ENCODE data around the gene TEAD2.
"Not testable (repeated sequence)": the region's sequence is repeated elsewhere in the genome, so short reads cannot be mapped to it uniquely, and the experiment has no call there.

Gene TEAD2

DNA sequence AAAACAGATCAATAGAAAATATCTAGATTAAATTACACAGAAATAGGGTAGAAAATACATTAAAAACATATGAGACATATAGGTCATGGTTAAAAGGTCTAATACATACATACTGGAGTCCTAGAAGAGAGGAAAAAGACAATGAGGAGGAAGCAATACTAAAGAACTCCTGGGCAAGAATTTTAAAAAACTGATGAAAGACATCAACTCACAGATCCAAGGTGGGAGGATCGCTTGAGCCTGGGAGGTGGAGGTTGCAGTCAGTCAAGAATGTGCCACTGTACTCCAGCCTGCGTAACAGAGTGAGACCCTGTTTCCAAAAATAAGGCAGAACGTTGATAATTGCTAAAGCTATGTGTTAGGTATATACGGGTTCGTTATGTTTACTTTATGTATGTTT, 20.4 kb upstream of the TEAD2 start:
- Histone ChIP-seq H3K4me1 (ENCODE audit: insufficient read depth, insufficient read length) (no peaks in the 10 kb centered on the region), H3K9ac (ENCODE audit: insufficient read length, low read depth) (no peak overlapping the region), H3K27me3 (ENCODE audit: insufficient read depth, insufficient read length) (no peaks in the 10 kb centered on the region), H3K4me3 (ENCODE audit: insufficient read length, low read depth) (no peak overlapping the region), H3K36me3 (ENCODE audit: insufficient read depth, insufficient read length, low read length) (no peaks in the 10 kb centered on the region), H3K9me3 (ENCODE audit: insufficient read depth, low read length) (peaks cover 11% of the 10 kb centered on the region)
- no peak for TF ChIP-seq ZNF274 (IDR thresholded peaks at IDR 0.05; ENCODE audit: low read depth, low read length)
- DNase-seq (ENCODE audit: low read depth, low spot score): no peak

DNA sequence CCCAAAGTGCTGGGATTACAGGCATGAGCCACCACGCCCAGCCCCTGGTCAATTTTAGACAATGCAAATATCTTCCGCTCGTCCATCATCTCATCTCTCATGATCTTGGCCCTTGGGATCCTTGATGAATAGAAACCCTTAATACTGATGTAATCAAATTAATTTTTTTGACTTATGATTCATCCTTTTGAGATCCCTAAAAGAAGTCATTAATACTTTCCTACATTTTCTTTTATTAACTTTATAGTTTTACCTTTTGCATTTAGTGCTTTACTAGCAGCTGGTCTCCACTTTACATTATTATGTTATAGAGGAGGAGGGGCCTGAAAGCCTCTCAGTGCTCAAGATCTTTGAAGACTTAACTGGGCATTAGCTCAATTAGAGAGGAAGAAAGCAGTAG, 18.2 kb upstream of the TEAD2 start:
- Histone ChIP-seq H3K4me3 (ENCODE audit: insufficient read length, low read depth) (no peak overlapping the region), H3K4me1 (ENCODE audit: insufficient read depth, insufficient read length) (no peaks in the 10 kb centered on the region), H3K9me3 (ENCODE audit: insufficient read depth, low read length) (peaks cover 11% of the 10 kb centered on the region), H3K36me3 (ENCODE audit: insufficient read depth, insufficient read length, low read length) (no peaks in the 10 kb centered on the region), H3K9ac (ENCODE audit: insufficient read length, low read depth) (no peak overlapping the region), H3K27me3 (ENCODE audit: insufficient read depth, insufficient read length) (no peaks in the 10 kb centered on the region)
- TF ChIP-seq SUZ12 (IDR thresholded peaks at IDR 0.05; ENCODE audit: extremely low read depth, insufficient read depth, insufficient read length): no peak
- no peak for TF ChIP-seq ZNF274 (IDR thresholded peaks at IDR 0.05; ENCODE audit: low read depth, low read length)
- TF ChIP-seq YY1 (IDR thresholded peaks at IDR 0.05; ENCODE audit: insufficient read depth, insufficient read length): no peak
- no peak for DNase-seq (ENCODE audit: low read depth, low spot score)

DNA sequence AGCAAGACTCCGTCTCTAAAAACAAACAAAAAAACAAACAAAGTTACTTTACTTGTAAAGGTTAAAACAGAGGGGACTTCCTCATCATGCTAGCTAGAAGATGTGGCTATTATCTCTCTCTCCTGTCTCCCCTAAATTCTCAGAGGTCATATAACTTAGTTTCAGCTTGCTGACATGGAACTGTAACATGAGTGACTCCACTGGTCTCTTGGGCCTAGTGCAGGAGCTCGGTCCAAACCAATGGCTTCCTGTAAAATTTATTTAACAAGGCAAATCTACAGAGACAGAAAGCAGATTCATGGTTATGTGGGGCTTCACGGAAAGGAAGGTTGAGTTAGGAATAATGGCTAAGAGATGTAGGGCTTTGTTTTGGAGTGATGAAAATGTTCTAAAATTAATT, 16.3 kb upstream of the TEAD2 start:
- DNase-seq (ENCODE audit: low read depth, low spot score): no peak
- Histone ChIP-seq H3K9me3 (ENCODE audit: insufficient read depth, low read length) (peaks cover 11% of the 10 kb centered on the region), H3K4me3 (ENCODE audit: insufficient read length, low read depth) (no peak overlapping the region), H3K4me1 (ENCODE audit: insufficient read depth, insufficient read length) (no peaks in the 10 kb centered on the region), H3K9ac (ENCODE audit: insufficient read length, low read depth) (no peak overlapping the region), H3K27me3 (ENCODE audit: insufficient read depth, insufficient read length) (no peaks in the 10 kb centered on the region), H3K36me3 (ENCODE audit: insufficient read depth, insufficient read length, low read length) (no peaks in the 10 kb centered on the region)
- TF ChIP-seq SUZ12 (IDR thresholded peaks at IDR 0.05; ENCODE audit: extremely low read depth, insufficient read depth, insufficient read length): no peak
- no peak for TF ChIP-seq YY1 (IDR thresholded peaks at IDR 0.05; ENCODE audit: insufficient read depth, insufficient read length)
- TF ChIP-seq ZNF274 (IDR thresholded peaks at IDR 0.05; ENCODE audit: low read depth, low read length): no peak

DNA sequence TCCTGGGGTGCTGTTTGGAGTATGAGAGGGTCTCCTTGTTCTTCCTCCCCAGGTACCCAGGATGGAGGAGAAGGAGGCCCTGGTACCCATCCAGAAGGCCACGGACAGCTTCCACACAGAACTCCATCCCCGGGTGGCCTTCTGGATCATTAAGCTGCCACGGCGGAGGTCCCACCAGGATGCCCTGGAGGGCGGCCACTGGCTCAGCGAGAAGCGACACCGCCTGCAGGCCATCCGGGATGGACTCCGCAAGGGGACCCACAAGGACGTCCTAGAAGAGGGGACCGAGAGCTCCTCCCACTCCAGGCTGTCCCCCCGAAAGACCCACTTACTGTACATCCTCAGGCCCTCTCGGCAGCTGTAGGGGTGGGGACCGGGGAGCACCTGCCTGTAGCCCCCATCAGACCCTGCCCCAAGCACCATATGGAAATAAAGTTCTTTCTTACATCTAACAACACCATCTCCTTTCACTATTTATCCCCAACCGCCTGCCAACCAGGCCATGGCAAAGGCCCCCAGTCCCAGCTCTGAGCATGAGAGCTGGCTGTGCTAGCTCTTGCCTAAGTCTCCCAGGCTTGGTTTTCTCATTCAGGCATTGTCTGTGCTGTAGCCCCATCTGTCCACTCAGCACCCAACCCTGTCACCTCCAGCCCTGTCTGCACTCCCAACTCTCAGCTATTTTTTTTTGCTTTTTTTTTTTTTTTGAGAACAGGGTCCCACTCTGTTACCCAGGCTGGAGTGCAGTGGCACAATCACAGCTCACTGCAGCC, 12.6 kb upstream of the TEAD2 start:
- DNase-seq (ENCODE audit: low read depth, low spot score): no peak
- H3K9me3 ChIP-seq (ENCODE audit: insufficient read depth, low read length): peaks cover 7% of the 10 kb centered on the region; the same call in 1 of the 2 replicates
- H3K9ac ChIP-seq (ENCODE audit: insufficient read length, low read depth): no peak overlapping the region
- no peak for TF ChIP-seq YY1 (IDR thresholded peaks at IDR 0.05; ENCODE audit: insufficient read depth, insufficient read length)
- no peak for TF ChIP-seq SUZ12 (IDR thresholded peaks at IDR 0.05; ENCODE audit: extremely low read depth, insufficient read depth, insufficient read length)
- H3K4me3 ChIP-seq (ENCODE audit: insufficient read length, low read depth): no peak overlapping the region
- H3K4me1 ChIP-seq (ENCODE audit: insufficient read depth, insufficient read length): no peaks in the 10 kb centered on the region
- H3K36me3 ChIP-seq (ENCODE audit: insufficient read depth, insufficient read length, low read length): no peaks in the 10 kb centered on the region
- no peaks in the 10 kb centered on the region for H3K27me3 ChIP-seq (ENCODE audit: insufficient read depth, insufficient read length)

DNA sequence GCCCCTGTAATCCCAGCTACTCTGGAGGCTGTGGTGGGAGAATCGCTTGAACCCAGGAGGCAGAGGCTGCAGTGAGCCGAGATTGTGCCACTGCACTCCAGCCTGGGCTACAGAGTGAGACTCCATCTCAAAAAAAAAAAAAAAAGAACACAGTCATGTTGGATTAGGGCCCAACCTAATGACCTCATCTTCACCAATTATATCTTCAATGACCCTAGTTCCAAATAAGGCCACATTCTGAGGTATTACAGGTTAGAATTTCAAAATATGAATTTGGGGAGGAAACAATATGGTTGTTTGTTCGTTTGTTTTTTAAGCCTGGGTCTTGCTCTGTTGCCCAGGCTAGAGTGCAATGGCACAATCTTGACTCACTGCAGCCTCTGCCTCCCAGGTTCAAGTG, 11.0 kb upstream of the TEAD2 start:
- DNase-seq (ENCODE audit: low read depth, low spot score); H3K27me3 ChIP-seq (ENCODE audit: insufficient read depth, insufficient read length); H3K36me3 ChIP-seq (ENCODE audit: insufficient read depth, insufficient read length, low read length); H3K9ac ChIP-seq (ENCODE audit: insufficient read length, low read depth); H3K4me3 ChIP-seq (ENCODE audit: insufficient read length, low read depth); H3K4me1 ChIP-seq (ENCODE audit: insufficient read depth, insufficient read length): not testable (repeated sequence)
- peaks cover 24% of the 10 kb centered on the region for H3K9me3 ChIP-seq (ENCODE audit: insufficient read depth, low read length)

DNA sequence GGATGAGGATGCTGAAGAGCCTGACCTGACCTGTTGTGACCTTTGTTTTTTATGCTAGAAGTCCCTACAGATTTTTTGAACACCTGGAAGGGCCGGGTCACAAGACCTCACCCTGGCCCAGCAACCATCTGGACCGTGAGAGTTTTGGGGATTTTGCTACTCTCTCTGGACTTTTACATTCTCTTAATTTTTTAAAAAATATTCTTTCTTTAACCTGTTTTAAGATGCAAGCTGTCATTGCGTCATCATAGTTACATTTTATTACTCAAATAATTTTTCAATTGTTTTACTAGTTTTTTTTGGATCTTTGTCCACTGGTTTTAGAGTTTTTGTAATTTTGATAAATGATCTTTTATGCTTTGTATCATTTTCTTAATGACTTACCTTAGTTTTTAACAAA, 9.0 kb upstream of the TEAD2 start:
- Histone ChIP-seq H3K4me1 (ENCODE audit: insufficient read depth, insufficient read length) (no peaks in the 10 kb centered on the region), H3K36me3 (ENCODE audit: insufficient read depth, insufficient read length, low read length) (no peaks in the 10 kb centered on the region), H3K9me3 (ENCODE audit: insufficient read depth, low read length) (peaks cover 30% of the 10 kb centered on the region), H3K9ac (ENCODE audit: insufficient read length, low read depth) (no peak overlapping the region), H3K27me3 (ENCODE audit: insufficient read depth, insufficient read length) (no peaks in the 10 kb centered on the region), H3K4me3 (ENCODE audit: insufficient read length, low read depth) (no peak overlapping the region)
- TF ChIP-seq ZNF274 (IDR thresholded peaks at IDR 0.05; ENCODE audit: low read depth, low read length) (no peak), YY1 (IDR thresholded peaks at IDR 0.05; ENCODE audit: insufficient read depth, insufficient read length) (no peak), SUZ12 (IDR thresholded peaks at IDR 0.05; ENCODE audit: extremely low read depth, insufficient read depth, insufficient read length) (no peak)
- DNase-seq (ENCODE audit: low read depth, low spot score): no peak

DNA sequence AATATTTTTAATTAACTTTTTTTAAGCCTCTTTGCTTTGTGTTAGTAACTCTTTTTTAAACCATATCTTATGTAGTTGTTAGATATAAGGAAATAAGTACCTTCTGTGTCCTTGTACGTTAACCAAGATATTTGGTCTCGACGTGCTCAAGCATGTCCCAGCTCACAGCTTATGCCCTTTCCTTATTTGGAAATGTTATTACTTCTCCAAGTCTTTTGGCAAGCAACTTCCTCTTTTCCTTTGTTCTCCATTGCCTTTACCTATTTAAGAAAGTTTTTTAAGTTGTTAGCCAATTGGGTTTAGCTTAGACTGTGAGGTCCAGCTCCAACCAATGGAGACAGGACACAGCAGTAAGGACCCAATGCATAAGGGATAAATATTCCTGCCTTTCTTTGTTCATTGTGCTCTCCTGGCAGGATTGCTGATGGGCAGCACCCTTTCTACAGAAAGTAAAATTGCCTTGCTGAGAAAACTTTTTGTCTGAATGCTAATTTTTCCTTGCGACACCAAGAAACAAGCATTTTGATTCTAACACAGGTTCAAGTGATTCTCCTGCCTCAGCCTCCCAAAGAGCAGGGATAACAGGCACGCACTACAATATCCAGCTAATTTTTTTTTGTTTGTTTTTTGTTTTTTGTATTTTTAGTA, 6.6 kb upstream of the TEAD2 start:
- Histone ChIP-seq H3K9ac (ENCODE audit: insufficient read length, low read depth) (no peak overlapping the region), H3K9me3 (ENCODE audit: insufficient read depth, low read length) (peaks cover 30% of the 10 kb centered on the region), H3K36me3 (ENCODE audit: insufficient read depth, insufficient read length, low read length) (no peaks in the 10 kb centered on the region), H3K27me3 (ENCODE audit: insufficient read depth, insufficient read length) (no peaks in the 10 kb centered on the region), H3K4me1 (ENCODE audit: insufficient read depth, insufficient read length) (peaks cover 4% of the 10 kb centered on the region), H3K4me3 (ENCODE audit: insufficient read length, low read depth) (no peak overlapping the region)
- DNase-seq (ENCODE audit: low read depth, low spot score): no peak
- no peak for TF ChIP-seq SUZ12 (IDR thresholded peaks at IDR 0.05; ENCODE audit: extremely low read depth, insufficient read depth, insufficient read length)
- TF ChIP-seq ZNF274 (IDR thresholded peaks at IDR 0.05; ENCODE audit: low read depth, low read length): no peak
- no peak for TF ChIP-seq YY1 (IDR thresholded peaks at IDR 0.05; ENCODE audit: insufficient read depth, insufficient read length)

All from NT2/D1 (cell line).